Loucy (cell line): ENCODE results near the gene TOGARAM1.

Experiments
- CTCF ChIP-seq: fragments of 200-600 bp; sonication (generic); conservative IDR thresholded peaks from 2 replicates; pipeline ENCODE4 v1.5.1; 2014; ENCODE audit warnings: mild to moderate bottlenecking, antibody characterized with exemption, low read length
- EZH2phosphoT487 ChIP-seq: fragments of 200-600 bp; IDR thresholded peaks from 2 replicates; pipeline ENCODE4 v1.6.1; 2018; ENCODE audit warnings: antibody characterized with exemption, mild to moderate bottlenecking, moderate library complexity, borderline replicate concordance

DNA sequence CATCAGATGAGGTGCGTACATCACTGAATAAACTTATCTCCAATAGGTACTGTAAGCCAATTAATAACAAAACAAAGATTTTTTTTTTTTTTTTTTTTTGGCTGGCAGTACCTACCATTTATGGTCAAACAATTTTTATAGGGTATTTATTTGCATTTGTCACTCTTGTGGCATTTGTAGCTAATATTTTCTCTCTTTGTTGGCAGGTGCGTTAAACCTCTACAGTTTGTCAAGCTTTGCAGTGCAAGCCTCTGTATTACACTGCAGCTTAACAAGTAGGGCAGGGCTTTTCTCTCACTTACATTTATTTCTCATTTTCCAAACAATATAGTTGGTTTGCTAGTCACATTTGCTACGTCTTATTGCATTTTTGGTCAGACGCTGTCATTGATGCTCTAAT lies 134.2 kb downstream of the TOGARAM1 start:
- TF ChIP-seq CTCF (no peak), EZH2phosphoT487 (no peak)
